CD4-positive, alpha-beta T cell (primary cell): ENCODE data around the gene AP1S2. TPM values are rescaled to one million over a fixed set of nuclear protein-coding genes. Genes with fewer than 3 reads are reported as not detected.

Experiments
- ATAC-seq: fragments of 200-7000 bp; cut with Tn5 transposase; one replicate; pipeline ENCODE4 v1.10.0; 2022; ENCODE audit warnings: mild to moderate bottlenecking; ENCODE audit not compliant: poor library complexity
- CTCF ChIA-PET: fragments of 350-600 bp; sonication (Branson Sonifier 250); formaldehyde crosslinking; loops from one replicate; lab custom pipeline; 2021; ENCODE audit warnings: antibody characterized with exemption, inconsistent platforms; lab: Charles Lee
- POLR2A ChIA-PET: fragments of 350-600 bp; sonication (Branson Sonifier 250); formaldehyde crosslinking; loops from one replicate; lab custom pipeline; 2021; ENCODE audit warnings: antibody characterized with exemption, inconsistent platforms; lab: Charles Lee
- DNase-seq, 14 experiments: peaks; one replicate each; pipeline ENCODE4 v3.0.0-alpha.2; 2013 to 2020; ENCODE audit warnings: mixed read lengths in 2 of 14
- H3K27ac ChIP-seq, 2 donors: one replicate each; pipeline versions ENCODE4 v1.5.1 to v1.7.0; 2013; ENCODE audit warnings: low read length in 2 of 2, low read depth in 1 of 2, mild to moderate bottlenecking in 1 of 2
- H3K27me3 ChIP-seq, 2 experiments: 1 replicate in 1 of 2; 2 replicates in 1 of 2; pipeline versions ENCODE4 v1.6.1 to v1.7.0; 2013; ENCODE audit warnings: low read length in 2 of 2, control low read depth in 1 of 2, mild to moderate bottlenecking in 1 of 2, moderate library complexity in 1 of 2; ENCODE audit not compliant: insufficient read depth in 2 of 2, control insufficient read depth in 1 of 2
- H3K36me3 ChIP-seq: one replicate; pipeline ENCODE4 v1.6.1; 2013; ENCODE audit warnings: low read length, control low read depth; ENCODE audit not compliant: insufficient read depth
- H3K4me1 ChIP-seq: one replicate; pipeline ENCODE4 v1.6.1; 2013; ENCODE audit warnings: low read length, control low read depth; ENCODE audit not compliant: insufficient read depth
- H3K4me3 ChIP-seq: one replicate; pipeline ENCODE4 v1.5.1; 2013; ENCODE audit warnings: mild to moderate bottlenecking, low read length, moderate library complexity
- H3K9me3 ChIP-seq, 2 experiments: 1 replicate in 1 of 2; 2 replicates in 1 of 2; pipeline versions ENCODE4 v1.6.1 to v1.7.0; 2013; ENCODE audit warnings: low read length in 2 of 2, mild to moderate bottlenecking in 2 of 2, control low read depth in 1 of 2, moderate library complexity in 1 of 2; ENCODE audit not compliant: control insufficient read depth in 1 of 2, insufficient read depth in 1 of 2
- H3K27ac Mint-ChIP-seq: one replicate; pipeline ENCODE4 v1.8.0; 2020; ENCODE audit warnings: mixed read lengths
- H3K27me3 Mint-ChIP-seq: one replicate; pipeline ENCODE4 v1.8.0; 2021; ENCODE audit warnings: mixed read lengths
- H3K36me3 Mint-ChIP-seq: one replicate; pipeline ENCODE4 v1.8.0; 2021; ENCODE audit warnings: low read depth, mixed read lengths
- H3K4me1 Mint-ChIP-seq: one replicate; pipeline ENCODE4 v1.8.0; 2021; ENCODE audit warnings: low read depth, mixed read lengths
- H3K4me3 Mint-ChIP-seq: one replicate; pipeline ENCODE4 v1.8.0; 2020; ENCODE audit warnings: mild to moderate bottlenecking, mixed read lengths
- H3K9me3 Mint-ChIP-seq: one replicate; pipeline ENCODE4 v1.8.0; 2020; ENCODE audit warnings: mixed read lengths
- intact Hi-C, 2 experiments: fragments of 100-400 bp; cut with DNase I in 1 of 2; cut with micrococcal nuclease in 1 of 2; formaldehyde crosslinking; loops; one replicate each; pipeline versions ENCODE4 v1.15.1 to v1.9.0; 2023 to 2025; cut with DNase I, micrococcal nuclease
- total RNA-seq, 174 experiments: library from RNA in 2 of 174; stranded (reverse) in 2 of 174; gene quantifications; one replicate each; pipeline ENCODE4 v1.2.3 and lab custom pipeline; 2021 to 2026
- TF ChIP-seq, protein P1 (sequence below): fragments of 200-600 bp; IDR thresholded peaks from one replicate; pipeline ENCODE4 v1.8.0; 2022; ENCODE audit warnings: antibody characterized with exemption, mild to moderate bottlenecking

Gene AP1S2
- total RNA-seq, 2 experiments from 2014 or later, result 20.0 to 20.8 TPM

DNA sequence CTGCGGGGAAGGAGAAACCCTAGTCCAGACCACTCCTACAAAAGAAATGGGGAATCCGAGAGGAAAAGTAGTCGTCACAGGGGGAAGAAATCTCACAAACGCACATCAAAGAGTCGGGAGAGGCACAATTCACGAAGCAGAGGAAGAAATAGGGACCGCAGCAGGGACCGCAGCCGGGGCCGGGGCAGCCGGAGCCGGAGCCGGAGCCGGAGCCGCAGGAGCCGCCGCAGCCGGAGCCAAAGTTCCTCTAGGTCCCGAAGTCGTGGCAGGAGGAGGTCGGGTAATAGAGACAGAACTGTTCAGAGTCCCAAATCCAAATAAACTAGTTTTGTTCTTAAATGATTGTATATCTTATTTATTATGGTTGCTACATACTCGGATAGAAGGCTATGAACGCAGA is 31.7 kb downstream of the AP1S2 start:
- no peaks in the 10 kb centered on the region for H3K4me1 ChIP-seq
- no peak overlapping the region for H3K4me3 Mint-ChIP-seq
- no peaks in the 10 kb centered on the region for H3K27me3 Mint-ChIP-seq
- peaks cover 50% of the 10 kb centered on the region for H3K36me3 ChIP-seq
- H3K4me3 ChIP-seq, result no peak overlapping the region
- H3K27ac ChIP-seq, result no peak overlapping the region
- no peak overlapping the region for H3K27ac Mint-ChIP-seq
- peaks cover 3% of the 10 kb centered on the region for H3K4me1 Mint-ChIP-seq
- intact Hi-C loops, result no loop called here
- POLR2A ChIA-PET, result no interaction called here
- no peaks in the 10 kb centered on the region for H3K9me3 Mint-ChIP-seq
- CTCF ChIA-PET, result no interaction called here
- no peak for DNase-seq
- H3K36me3 Mint-ChIP-seq, result peaks cover 55% of the 10 kb centered on the region
- TF ChIP-seq, protein P1, sequence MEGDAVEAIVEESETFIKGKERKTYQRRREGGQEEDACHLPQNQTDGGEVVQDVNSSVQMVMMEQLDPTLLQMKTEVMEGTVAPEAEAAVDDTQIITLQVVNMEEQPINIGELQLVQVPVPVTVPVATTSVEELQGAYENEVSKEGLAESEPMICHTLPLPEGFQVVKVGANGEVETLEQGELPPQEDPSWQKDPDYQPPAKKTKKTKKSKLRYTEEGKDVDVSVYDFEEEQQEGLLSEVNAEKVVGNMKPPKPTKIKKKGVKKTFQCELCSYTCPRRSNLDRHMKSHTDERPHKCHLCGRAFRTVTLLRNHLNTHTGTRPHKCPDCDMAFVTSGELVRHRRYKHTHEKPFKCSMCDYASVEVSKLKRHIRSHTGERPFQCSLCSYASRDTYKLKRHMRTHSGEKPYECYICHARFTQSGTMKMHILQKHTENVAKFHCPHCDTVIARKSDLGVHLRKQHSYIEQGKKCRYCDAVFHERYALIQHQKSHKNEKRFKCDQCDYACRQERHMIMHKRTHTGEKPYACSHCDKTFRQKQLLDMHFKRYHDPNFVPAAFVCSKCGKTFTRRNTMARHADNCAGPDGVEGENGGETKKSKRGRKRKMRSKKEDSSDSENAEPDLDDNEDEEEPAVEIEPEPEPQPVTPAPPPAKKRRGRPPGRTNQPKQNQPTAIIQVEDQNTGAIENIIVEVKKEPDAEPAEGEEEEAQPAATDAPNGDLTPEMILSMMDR, result no peak
- H3K27me3 ChIP-seq, result no peaks in the 10 kb centered on the region
- no peaks in the 10 kb centered on the region for H3K9me3 ChIP-seq
- no peak for ATAC-seq

DNA sequence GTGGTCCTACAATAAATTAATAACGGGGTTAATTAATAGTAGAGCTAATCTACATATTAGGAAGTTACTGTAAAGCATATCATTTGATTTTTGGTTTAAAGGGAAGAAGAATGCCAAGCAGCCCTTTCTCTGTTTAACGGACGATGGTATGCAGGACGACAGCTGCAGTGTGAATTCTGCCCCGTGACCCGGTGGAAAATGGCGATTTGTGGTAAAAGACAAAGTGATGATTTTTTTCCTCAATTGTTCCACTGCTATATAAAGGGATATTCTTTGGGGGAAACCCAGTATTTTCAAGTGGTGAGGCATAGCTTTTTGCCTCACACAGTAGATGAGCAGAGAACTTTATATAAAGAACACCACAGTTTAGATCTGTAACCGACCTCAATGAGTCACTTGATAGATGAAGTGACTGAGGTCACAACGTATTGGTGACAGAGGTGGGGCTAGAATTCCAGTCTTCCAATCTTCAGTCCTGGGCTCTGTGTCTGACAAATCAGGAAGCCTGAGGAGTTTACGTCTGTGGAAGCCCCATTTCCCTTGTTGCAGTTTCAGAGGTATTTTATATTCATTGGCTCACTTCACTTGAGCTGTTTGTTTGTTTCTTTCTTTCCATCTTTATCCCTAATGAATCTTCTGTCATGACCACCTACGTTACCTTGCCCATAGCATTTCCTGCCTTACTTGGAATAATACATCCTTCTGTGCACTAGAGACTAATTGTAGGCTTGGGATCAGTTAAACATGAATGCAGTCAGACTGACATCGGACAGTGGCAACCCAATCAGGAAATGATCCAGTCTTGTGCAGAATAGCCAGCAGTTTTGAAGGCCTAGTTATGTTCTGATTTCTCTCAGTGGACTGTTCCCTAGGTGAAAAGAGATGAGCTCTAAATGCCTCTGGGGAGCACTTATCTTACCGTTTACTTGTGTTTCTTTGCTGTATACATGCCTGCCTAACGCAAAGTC is 34.2 kb downstream of the AP1S2 start:
- peaks cover 51% of the 10 kb centered on the region for H3K36me3 ChIP-seq
- no peak overlapping the region for H3K4me3 ChIP-seq
- H3K27me3 ChIP-seq, result no peaks in the 10 kb centered on the region
- POLR2A ChIA-PET, result no interaction called here
- Mint-ChIP-seq H3K4me3 (no peak overlapping the region), H3K27me3 (no peaks in the 10 kb centered on the region), H3K9me3 (no peaks in the 10 kb centered on the region), H3K4me1 (peaks cover 23% of the 10 kb centered on the region), H3K27ac (peak overlapping the region; percentile 27), H3K36me3 (peaks cover 65% of the 10 kb centered on the region)
- intact Hi-C loops, result no loop called here
- TF ChIP-seq, protein P1, result no peak
- CTCF ChIA-PET, result no interaction called here
- H3K27ac ChIP-seq, result no peak overlapping the region
- H3K4me1 ChIP-seq, result peaks cover 11% of the 10 kb centered on the region
- H3K9me3 ChIP-seq, result no peaks in the 10 kb centered on the region
- DNase-seq (no peak), ATAC-seq (no peak)

DNA sequence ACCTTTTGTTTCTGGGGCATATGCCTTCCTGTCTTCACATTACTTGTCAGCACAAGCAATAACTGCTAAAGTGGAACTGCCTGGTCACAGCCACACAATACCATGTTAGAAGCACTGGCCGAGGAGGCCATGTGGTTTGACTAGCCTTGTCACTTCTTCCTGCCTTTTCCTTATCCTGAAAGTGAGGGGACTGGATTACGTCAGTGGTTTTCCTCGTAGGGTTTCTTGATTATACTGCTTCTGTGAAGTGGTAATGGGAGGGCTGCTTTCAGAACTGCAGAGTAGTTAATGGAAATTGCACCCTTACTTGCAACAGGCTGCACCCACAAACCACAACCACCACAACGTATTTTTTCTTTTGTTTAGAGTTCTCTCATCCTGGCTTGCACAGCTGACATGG is 37.7 kb downstream of the AP1S2 start:
- DNase-seq (peak in 7 of 14 experiments; percentile 0 to 74 (median 14)), ATAC-seq (peak; percentile 69)
- TF ChIP-seq, protein P1, result no peak
- Mint-ChIP-seq H3K4me3 (peak overlapping the region; percentile 68), H3K9me3 (no peaks in the 10 kb centered on the region), H3K27ac (peak overlapping the region; percentile 81), H3K27me3 (no peaks in the 10 kb centered on the region), H3K4me1 (peaks cover 31% of the 10 kb centered on the region), H3K36me3 (peaks cover 66% of the 10 kb centered on the region)
- ChIA-PET POLR2A (interaction anchor here (1.3 kb wide), 1 partner anchor 27 kb away, joined by 8 read pairs; the partner anchor contains the start of gene ZRSR2), CTCF (interaction anchor here (1.4 to 1.9 kb wide), 2 partner anchors 13 to 41 kb away, joined by 4 to 6 read pairs; no protein-coding TSS in a partner anchor)
- Histone ChIP-seq H3K9me3 (no peaks in the 10 kb centered on the region), H3K27me3 (no peaks in the 10 kb centered on the region), H3K4me1 (peaks cover 16% of the 10 kb centered on the region), H3K27ac (peak overlapping the region in 1 of 2 donors; percentile 9), H3K36me3 (peaks cover 48% of the 10 kb centered on the region), H3K4me3 (no peak overlapping the region)
- intact Hi-C loops, result no loop called here
